GM12801 (cell line): ENCODE measurements around the gene PRKCE.

ENCODE experiments used
- TF ChIP-seq, protein P1 (sequence below): IDR thresholded peaks from one replicate; pipeline ENCODE4 v1.5.1; 2011; ENCODE audit warnings: control low read depth; ENCODE audit not compliant: insufficient read length; ENCODE audit errors: extremely low read depth

Gene PRKCE

DNA sequence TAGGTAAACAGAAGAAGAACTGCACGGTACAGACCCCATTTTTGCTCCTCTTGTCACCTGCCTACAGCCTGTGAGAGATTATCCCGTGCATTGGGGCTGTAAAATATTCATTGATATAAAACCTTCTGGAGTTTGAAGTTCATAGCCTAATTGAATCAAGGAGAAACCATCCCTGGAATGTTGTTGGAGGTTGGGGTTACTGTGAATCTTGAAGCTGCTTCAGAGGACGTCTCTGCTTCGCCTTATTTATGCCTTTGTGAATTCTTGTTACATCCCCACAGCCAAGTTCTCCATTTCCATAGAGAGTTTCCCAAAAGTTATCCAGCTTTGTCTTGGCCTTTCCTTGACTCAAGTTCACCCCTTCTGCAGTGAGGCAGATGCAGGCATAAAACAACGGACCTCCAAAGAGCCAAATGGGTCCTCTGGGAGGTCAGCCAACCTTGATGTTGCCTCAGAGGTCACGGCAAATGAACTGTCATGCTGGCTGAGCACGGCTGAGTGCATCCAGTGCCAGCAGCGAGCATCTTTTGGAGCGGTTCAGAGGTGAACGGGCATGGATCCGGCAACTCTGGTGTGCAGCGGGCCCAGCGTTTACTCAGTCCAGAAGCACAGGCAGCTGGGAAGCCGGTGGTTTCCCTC, 317.6 kb downstream of the PRKCE start:
- TF ChIP-seq, protein P1, sequence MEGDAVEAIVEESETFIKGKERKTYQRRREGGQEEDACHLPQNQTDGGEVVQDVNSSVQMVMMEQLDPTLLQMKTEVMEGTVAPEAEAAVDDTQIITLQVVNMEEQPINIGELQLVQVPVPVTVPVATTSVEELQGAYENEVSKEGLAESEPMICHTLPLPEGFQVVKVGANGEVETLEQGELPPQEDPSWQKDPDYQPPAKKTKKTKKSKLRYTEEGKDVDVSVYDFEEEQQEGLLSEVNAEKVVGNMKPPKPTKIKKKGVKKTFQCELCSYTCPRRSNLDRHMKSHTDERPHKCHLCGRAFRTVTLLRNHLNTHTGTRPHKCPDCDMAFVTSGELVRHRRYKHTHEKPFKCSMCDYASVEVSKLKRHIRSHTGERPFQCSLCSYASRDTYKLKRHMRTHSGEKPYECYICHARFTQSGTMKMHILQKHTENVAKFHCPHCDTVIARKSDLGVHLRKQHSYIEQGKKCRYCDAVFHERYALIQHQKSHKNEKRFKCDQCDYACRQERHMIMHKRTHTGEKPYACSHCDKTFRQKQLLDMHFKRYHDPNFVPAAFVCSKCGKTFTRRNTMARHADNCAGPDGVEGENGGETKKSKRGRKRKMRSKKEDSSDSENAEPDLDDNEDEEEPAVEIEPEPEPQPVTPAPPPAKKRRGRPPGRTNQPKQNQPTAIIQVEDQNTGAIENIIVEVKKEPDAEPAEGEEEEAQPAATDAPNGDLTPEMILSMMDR, result no peak

DNA sequence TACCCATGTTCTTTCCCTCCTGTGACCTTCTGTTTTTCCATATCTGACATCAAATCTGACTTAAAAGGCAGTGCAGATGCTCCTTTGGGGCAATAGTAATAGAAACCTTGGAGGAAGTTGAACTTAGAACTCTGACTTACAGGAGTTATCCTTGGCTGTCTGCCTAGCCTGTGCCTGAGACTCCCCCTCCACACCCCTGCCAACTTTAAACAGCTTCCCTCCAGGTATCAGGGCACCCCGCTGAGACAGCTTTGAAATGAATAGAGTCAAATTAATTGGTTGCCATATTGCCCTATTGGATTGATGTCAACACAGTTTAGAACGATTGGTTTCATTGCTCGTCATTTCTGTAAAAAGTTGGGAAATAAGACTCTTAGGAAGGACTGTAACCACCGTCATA, 322.0 kb downstream of the PRKCE start:
- TF ChIP-seq, protein P1, result no peak

DNA sequence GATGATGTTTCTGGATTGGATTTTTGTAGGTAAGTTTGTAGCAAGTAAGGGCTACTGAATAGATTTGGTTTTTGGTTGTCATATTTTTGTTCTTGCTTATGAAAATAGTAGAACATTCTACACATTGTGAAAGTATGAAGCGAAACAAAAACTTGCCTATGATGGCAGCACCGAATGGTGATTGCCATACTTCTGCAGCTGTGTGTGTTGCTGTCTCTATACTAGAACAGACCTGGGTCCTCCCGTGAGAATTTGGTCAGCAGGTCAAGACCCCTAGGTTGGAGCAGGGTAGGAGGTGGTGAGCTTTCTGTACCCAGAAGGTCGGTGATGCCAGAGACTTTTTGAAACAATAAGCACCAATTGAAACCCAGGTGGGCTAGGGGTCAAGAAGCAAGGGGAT, 322.6 kb downstream of the PRKCE start:
- TF ChIP-seq, protein P1, result no peak

- TF ChIP-seq, protein P1, result no peak
Observed at GRCh38 chr2:45974762-45975408, 323.4 kb downstream of the PRKCE start.

GRCh38 chr2:45975752-45976517, 324.5 kb downstream of the PRKCE start:
- TF ChIP-seq, protein P1, result no peak

DNA sequence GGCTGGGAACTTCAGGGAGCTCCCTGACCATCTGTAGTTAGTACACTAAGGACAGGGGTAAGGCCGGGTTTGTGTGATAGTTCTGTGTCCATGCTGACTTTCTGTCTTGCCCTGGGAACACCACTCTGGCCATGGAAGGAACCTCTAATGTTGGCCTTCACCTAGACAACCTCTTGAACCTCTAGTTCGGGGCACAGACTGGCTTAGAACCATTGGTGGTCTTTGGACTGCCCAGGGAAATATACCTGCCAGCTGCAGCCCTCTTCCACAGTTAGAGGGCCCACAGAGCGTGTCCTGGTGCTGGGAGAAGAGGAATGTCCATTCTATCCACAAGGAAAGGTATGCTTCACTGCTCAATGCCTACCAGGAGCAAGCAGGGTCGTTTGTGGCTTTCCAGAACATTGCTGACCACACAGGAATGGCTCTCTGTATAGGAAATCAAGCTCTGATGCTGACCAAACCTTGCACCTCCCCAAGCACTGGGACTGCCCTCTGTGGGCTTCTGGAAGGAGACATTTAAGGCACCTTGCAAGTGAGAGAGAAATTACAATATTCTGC, 326.9 kb downstream of the PRKCE start:
- TF ChIP-seq, protein P1, result no peak

- TF ChIP-seq, protein P1, result no peak
Observed at GRCh38 chr2:45979065-45979464, 327.6 kb downstream of the PRKCE start.
